Forelimb muscle (tissue), 1 donor: ENCODE data around the gene CCDC74B. TPM values are rescaled to one million over a fixed set of nuclear protein-coding genes. Genes with fewer than 3 reads are reported as not detected.
"Not testable (repeated sequence)": the region's sequence is repeated elsewhere in the genome, so short reads cannot be mapped to it uniquely, and the experiment has no call there.

ENCODE experiments used
- DNase-seq: peaks from one replicate; pipeline ENCODE4 v3.0.0-alpha.2; 2013; ENCODE audit warnings: low read depth
- polyA plus RNA-seq: library from polyadenylated mRNA; unstranded; fragments of 120-200 nt; gene quantifications from one replicate; pipeline ENCODE4 v1.2.1, GENCODE V29; 2013; ENCODE audit not compliant: insufficient read length

Gene CCDC74B
- polyA plus RNA-seq, 1 donor = 1.1 TPM

- DNase-seq = not testable (repeated sequence)
Measured at GRCh38 chr2:130102597-130103363, 42.1 kb downstream of the CCDC74B start.

Other genes starting within 250 kb of the CCDC74B start
- 0.24 TPM for gene RAB6C, start 165.4 kb downstream of the CCDC74B start, polyA plus RNA-seq
- gene POTEF, start 15.9 kb downstream of the CCDC74B start, polyA plus RNA-seq = 0.05 TPM
- gene SMPD4, start 36.5 kb upstream of the CCDC74B start, polyA plus RNA-seq = 34.5 TPM
- 133 TPM for gene MZT2B, start 37.1 kb upstream of the CCDC74B start, polyA plus RNA-seq
- not detected for gene TUBA3E, start 53.3 kb upstream of the CCDC74B start, polyA plus RNA-seq
- 39.8 TPM for gene IMP4, start 197.8 kb upstream of the CCDC74B start, polyA plus RNA-seq
- 19.9 TPM for gene PTPN18, start 210.9 kb upstream of the CCDC74B start, polyA plus RNA-seq